ENCODE results near the gene ZDHHC18. TPM values are rescaled to one million over a fixed set of nuclear protein-coding genes. Genes with fewer than 3 reads are reported as not detected.
"Not testable (repeated sequence)": the region's sequence is repeated elsewhere in the genome, so short reads cannot be mapped to it uniquely, and the experiment has no call there.

Gene ZDHHC18
- total RNA-seq, 1 donor from 2014 or later: 29.7 TPM

DNA sequence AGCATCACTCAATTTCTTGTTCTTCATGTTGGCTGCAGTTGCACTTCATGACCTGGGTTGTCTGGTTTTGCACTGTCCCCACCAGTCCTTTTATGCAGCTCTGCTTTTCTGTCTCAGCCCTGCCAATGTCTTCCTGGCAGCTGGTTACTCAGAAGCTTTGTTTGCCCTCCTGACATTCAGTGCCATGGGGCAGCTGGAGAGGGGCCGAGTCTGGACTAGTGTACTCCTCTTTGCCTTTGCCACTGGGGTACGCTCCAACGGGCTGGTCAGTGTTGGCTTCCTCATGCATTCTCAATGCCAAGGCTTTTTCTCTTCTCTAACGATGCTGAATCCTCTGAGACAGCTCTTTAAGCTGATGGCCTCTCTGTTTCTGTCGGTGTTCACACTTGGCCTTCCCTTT is 32.1 kb upstream of the ZDHHC18 start:
- no peaks in the 10 kb centered on the region for H3K9me3 Mint-ChIP-seq

GRCh38 chr1:26797627-26798026 is 28.9 kb upstream of the ZDHHC18 start:
- no peak overlapping the region for H3K4me3 Mint-ChIP-seq
- H3K27me3 Mint-ChIP-seq: no peaks in the 10 kb centered on the region
- DNase-seq (ENCODE audit: extremely low spot score, unreplicated experiment): no peak
- H3K27ac Mint-ChIP-seq: no peak overlapping the region
- no peak for TF ChIP-seq CTCF (conservative IDR thresholded peaks at IDR 0.05)
- H3K4me1 Mint-ChIP-seq (ENCODE audit: unreplicated experiment): peaks cover 28% of the 10 kb centered on the region
- H3K36me3 Mint-ChIP-seq: peaks cover 20% of the 10 kb centered on the region
- no peaks in the 10 kb centered on the region for H3K9me3 Mint-ChIP-seq

More for the DNA sequence above, 32.1 kb upstream of the ZDHHC18 start:
- Mint-ChIP-seq H3K36me3 (peaks cover 18% of the 10 kb centered on the region), H3K4me1 (ENCODE audit: unreplicated experiment) (peaks cover 24% of the 10 kb centered on the region), H3K4me3 (no peak overlapping the region), H3K27me3 (no peaks in the 10 kb centered on the region), H3K27ac (no peak overlapping the region)
- DNase-seq (ENCODE audit: extremely low spot score, unreplicated experiment): no peak
- no peak for TF ChIP-seq CTCF (conservative IDR thresholded peaks at IDR 0.05)

- Mint-ChIP-seq H3K27me3 (no peaks in the 10 kb centered on the region), H3K9me3 (no peaks in the 10 kb centered on the region), H3K27ac (peak overlapping the region; percentile 10), H3K4me3 (no peak overlapping the region), H3K36me3 (peaks cover 17% of the 10 kb centered on the region), H3K4me1 (ENCODE audit: unreplicated experiment) (peaks cover 28% of the 10 kb centered on the region)
- no peak for DNase-seq (ENCODE audit: extremely low spot score, unreplicated experiment)
- no peak for TF ChIP-seq CTCF (conservative IDR thresholded peaks at IDR 0.05)
Measured at GRCh38 chr1:26799479-26800142, 26.9 kb upstream of the ZDHHC18 start.

GRCh38 chr1:26803932-26804331 is 22.6 kb upstream of the ZDHHC18 start:
- not testable (repeated sequence) for H3K4me3 Mint-ChIP-seq

GRCh38 chr1:26810105-26810504 is 16.4 kb upstream of the ZDHHC18 start:
- H3K9me3 Mint-ChIP-seq; H3K4me1 Mint-ChIP-seq (ENCODE audit: unreplicated experiment); H3K4me3 Mint-ChIP-seq; DNase-seq (ENCODE audit: extremely low spot score, unreplicated experiment); H3K27me3 Mint-ChIP-seq; H3K36me3 Mint-ChIP-seq: not testable (repeated sequence)
- peak; percentile 85 for TF ChIP-seq CTCF (conservative IDR thresholded peaks at IDR 0.05)
- H3K27ac Mint-ChIP-seq: peak overlapping the region; percentile 39

More at GRCh38 chr1:26803932-26804331, 22.6 kb upstream of the ZDHHC18 start:
- not testable (repeated sequence) for H3K9me3 Mint-ChIP-seq; DNase-seq (ENCODE audit: extremely low spot score, unreplicated experiment); H3K27me3 Mint-ChIP-seq; H3K36me3 Mint-ChIP-seq; H3K27ac Mint-ChIP-seq
- H3K4me1 Mint-ChIP-seq (ENCODE audit: unreplicated experiment): peaks cover 15% of the 10 kb centered on the region

DNA sequence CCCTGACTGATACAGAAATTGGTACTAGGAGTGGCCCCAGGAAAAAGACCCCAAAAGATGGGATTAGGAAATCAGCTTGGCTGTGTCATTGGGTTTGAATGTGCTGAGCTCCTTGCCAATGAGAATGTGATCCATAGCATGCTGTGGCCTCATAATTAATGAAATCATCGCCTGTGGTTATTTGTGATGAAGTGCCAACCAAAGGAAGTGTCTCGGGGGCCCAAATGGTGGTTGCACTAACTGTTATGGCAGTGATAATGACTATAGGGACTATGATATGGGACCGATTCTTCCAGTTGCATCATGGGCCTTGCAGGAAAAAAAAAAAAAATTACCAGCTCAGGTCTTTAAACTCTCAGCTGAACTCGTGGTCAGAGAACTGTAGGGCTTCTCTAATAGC is 15.4 kb upstream of the ZDHHC18 start:
- Mint-ChIP-seq H3K27me3 (no peaks in the 10 kb centered on the region), H3K4me1 (ENCODE audit: unreplicated experiment) (no peaks in the 10 kb centered on the region), H3K27ac (no peak overlapping the region), H3K36me3 (no peaks in the 10 kb centered on the region), H3K9me3 (no peaks in the 10 kb centered on the region), H3K4me3 (no peak overlapping the region)
- DNase-seq (ENCODE audit: extremely low spot score, unreplicated experiment): no peak
- TF ChIP-seq CTCF (conservative IDR thresholded peaks at IDR 0.05): no peak
